ENCODE results near the gene CDKN1A.

- no peak for TF ChIP-seq POLR2A (IDR thresholded peaks at IDR 0.05; ENCODE audit: extremely low read depth, insufficient read length)
- TF ChIP-seq CTCF (IDR thresholded peaks at IDR 0.05; ENCODE audit: low read depth, low read length), result no peak
- TF ChIP-seq, protein P1, sequence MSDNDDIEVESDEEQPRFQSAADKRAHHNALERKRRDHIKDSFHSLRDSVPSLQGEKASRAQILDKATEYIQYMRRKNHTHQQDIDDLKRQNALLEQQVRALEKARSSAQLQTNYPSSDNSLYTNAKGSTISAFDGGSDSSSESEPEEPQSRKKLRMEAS (IDR thresholded peaks at IDR 0.05; ENCODE audit: low read depth, low read length), result no peak
- TF ChIP-seq MYC (IDR thresholded peaks at IDR 0.05; ENCODE audit: low read depth, low read length), result no peak
Measured at GRCh38 chr6:36634317-36635108, 44.0 kb upstream of the CDKN1A start.
